Loucy (cell line): Measurements from ENCODE around the gene COL20A1.

ENCODE experiments used
- H2AFZ ChIP-seq: fragments of 200-600 bp; sonication (generic); 2 replicates; pipeline ENCODE4 v1.6.0; 2016; ENCODE audit warnings: antibody characterized with exemption, mild to moderate bottlenecking, low read length, moderate library complexity
- H3F3A ChIP-seq: fragments of 200-600 bp; 2 replicates; pipeline ENCODE4 v1.6.0; 2016; ENCODE audit warnings: antibody characterized with exemption, low read depth, mild to moderate bottlenecking
- H3K27me3 ChIP-seq: fragments of 200-600 bp; sonication (generic); 2 replicates; pipeline ENCODE4 v1.6.1; 2014; ENCODE audit warnings: low read length, mild to moderate bottlenecking; ENCODE audit not compliant: insufficient read depth, poor library complexity, severe bottlenecking
- H3K36me3 ChIP-seq: fragments of 200-600 bp; sonication (generic); 2 replicates; pipeline ENCODE4 v1.6.1; 2016; ENCODE audit warnings: low read length; ENCODE audit not compliant: insufficient read depth
- H3K4me1 ChIP-seq: fragments of 200-600 bp; sonication (generic); 2 replicates; pipeline ENCODE4 v1.5.1; 2014; ENCODE audit warnings: low read length, mild to moderate bottlenecking; ENCODE audit not compliant: insufficient read depth, poor library complexity, severe bottlenecking
- H3K4me2 ChIP-seq: fragments of 200-600 bp; sonication (generic); 2 replicates; pipeline ENCODE4 v1.6.0; 2014; ENCODE audit warnings: antibody characterized with exemption, low read length, low read depth, mild to moderate bottlenecking; ENCODE audit not compliant: poor library complexity, severe bottlenecking
- H3K4me3 ChIP-seq: fragments of 200-600 bp; sonication (generic); 2 replicates; pipeline ENCODE4 v1.5.1; 2014; ENCODE audit warnings: low read length, mild to moderate bottlenecking, mixed read lengths; ENCODE audit not compliant: poor library complexity, severe bottlenecking
- H3K79me2 ChIP-seq: fragments of 200-600 bp; sonication (generic); 2 replicates; pipeline ENCODE4 v1.6.1; 2014; ENCODE audit warnings: low read length; ENCODE audit not compliant: insufficient read depth
- H3K9ac ChIP-seq: fragments of 200-600 bp; sonication (generic); 2 replicates; pipeline ENCODE4 v1.6.0; 2014; ENCODE audit warnings: mild to moderate bottlenecking, low read depth, low read length, moderate library complexity; ENCODE audit not compliant: poor library complexity, severe bottlenecking
- H3K9me2 ChIP-seq: fragments of 200-600 bp; sonication (generic); replicated peaks from 2 replicates; pipeline ENCODE4 v1.6.1; 2016; ENCODE audit warnings: low read depth, low read length, mixed read lengths
- H3K9me3 ChIP-seq: fragments of 200-600 bp; sonication (generic); 2 replicates; pipeline ENCODE4 v1.6.1; 2014; ENCODE audit warnings: mild to moderate bottlenecking, antibody characterized with exemption, low read length, low read depth; ENCODE audit not compliant: insufficient read depth
- H4K20me1 ChIP-seq: fragments of 200-600 bp; sonication (generic); 2 replicates; pipeline ENCODE4 v1.6.0; 2014; ENCODE audit warnings: antibody characterized with exemption, low read length, mild to moderate bottlenecking; ENCODE audit not compliant: insufficient read depth, poor library complexity, severe bottlenecking
- EZH2phosphoT487 ChIP-seq: fragments of 200-600 bp; IDR thresholded peaks from 2 replicates; pipeline ENCODE4 v1.6.1; 2018; ENCODE audit warnings: antibody characterized with exemption, mild to moderate bottlenecking, moderate library complexity, borderline replicate concordance
- TF ChIP-seq, protein P1 (sequence below): fragments of 200-600 bp; sonication (generic); conservative IDR thresholded peaks from 2 replicates; pipeline ENCODE4 v1.5.1; 2014; ENCODE audit warnings: mild to moderate bottlenecking, antibody characterized with exemption, low read length

Gene COL20A1

GRCh38 chr20:63292904-63293303 is at the start of gene COL20A1:
Gene COL20A1 (plus strand): TSS chr20:63293186. CDS start chr20:63295108, 1,922 bp downstream.
- Histone ChIP-seq H3K9ac (no peak within 1 kb of the TSS), H3K4me2 (no peak within 1 kb of the TSS), H3K27me3 (no peaks in the 10 kb centered on the region), H3F3A (no peaks in the 10 kb centered on the region), H3K79me2 (no peaks in the 10 kb centered on the region), H3K4me1 (no peaks in the 10 kb centered on the region), H3K4me3 (no peak within 1 kb of the TSS), H3K9me2 (no peaks in the 10 kb centered on the region), H4K20me1 (peaks cover 7% of the 10 kb centered on the region), H2AFZ (no peak within 1 kb of the TSS), H3K9me3 (no peaks in the 10 kb centered on the region), H3K36me3 (peaks cover 13% of the 10 kb centered on the region; the same call in 1 of the 2 replicates)
- TF ChIP-seq EZH2phosphoT487: no peak
- TF ChIP-seq, protein P1, sequence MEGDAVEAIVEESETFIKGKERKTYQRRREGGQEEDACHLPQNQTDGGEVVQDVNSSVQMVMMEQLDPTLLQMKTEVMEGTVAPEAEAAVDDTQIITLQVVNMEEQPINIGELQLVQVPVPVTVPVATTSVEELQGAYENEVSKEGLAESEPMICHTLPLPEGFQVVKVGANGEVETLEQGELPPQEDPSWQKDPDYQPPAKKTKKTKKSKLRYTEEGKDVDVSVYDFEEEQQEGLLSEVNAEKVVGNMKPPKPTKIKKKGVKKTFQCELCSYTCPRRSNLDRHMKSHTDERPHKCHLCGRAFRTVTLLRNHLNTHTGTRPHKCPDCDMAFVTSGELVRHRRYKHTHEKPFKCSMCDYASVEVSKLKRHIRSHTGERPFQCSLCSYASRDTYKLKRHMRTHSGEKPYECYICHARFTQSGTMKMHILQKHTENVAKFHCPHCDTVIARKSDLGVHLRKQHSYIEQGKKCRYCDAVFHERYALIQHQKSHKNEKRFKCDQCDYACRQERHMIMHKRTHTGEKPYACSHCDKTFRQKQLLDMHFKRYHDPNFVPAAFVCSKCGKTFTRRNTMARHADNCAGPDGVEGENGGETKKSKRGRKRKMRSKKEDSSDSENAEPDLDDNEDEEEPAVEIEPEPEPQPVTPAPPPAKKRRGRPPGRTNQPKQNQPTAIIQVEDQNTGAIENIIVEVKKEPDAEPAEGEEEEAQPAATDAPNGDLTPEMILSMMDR: no peak

- H2AFZ ChIP-seq: no peak overlapping the region
- no peak overlapping the region for H3K9ac ChIP-seq
- H3K79me2 ChIP-seq: no peaks in the 10 kb centered on the region
- no peaks in the 10 kb centered on the region for H4K20me1 ChIP-seq
- no peak for TF ChIP-seq EZH2phosphoT487
- TF ChIP-seq, protein P1: no peak
- no peaks in the 10 kb centered on the region for H3K27me3 ChIP-seq
- no peak overlapping the region for H3K4me3 ChIP-seq
- no peaks in the 10 kb centered on the region for H3K9me2 ChIP-seq
- H3F3A ChIP-seq: no peaks in the 10 kb centered on the region
- no peaks in the 10 kb centered on the region for H3K9me3 ChIP-seq
- H3K36me3 ChIP-seq: no peaks in the 10 kb centered on the region
- no peak overlapping the region for H3K4me2 ChIP-seq
- no peaks in the 10 kb centered on the region for H3K4me1 ChIP-seq
Measured at GRCh38 chr20:63243604-63244247, 49.3 kb upstream of the COL20A1 start.

- H3K79me2 ChIP-seq: no peaks in the 10 kb centered on the region
- no peaks in the 10 kb centered on the region for H3K27me3 ChIP-seq
Measured at GRCh38 chr20:63244468-63244867, 48.5 kb upstream of the COL20A1 start.

More at GRCh38 chr20:63244468-63244867, 48.5 kb upstream of the COL20A1 start:
- Histone ChIP-seq H3K36me3 (no peaks in the 10 kb centered on the region), H3K4me3 (no peak overlapping the region), H4K20me1 (no peaks in the 10 kb centered on the region), H3K4me2 (no peak overlapping the region), H2AFZ (no peak overlapping the region), H3K4me1 (no peaks in the 10 kb centered on the region), H3K9me2 (no peaks in the 10 kb centered on the region), H3K9me3 (no peaks in the 10 kb centered on the region), H3K9ac (no peak overlapping the region), H3F3A (no peaks in the 10 kb centered on the region)
- no peak for TF ChIP-seq EZH2phosphoT487
- TF ChIP-seq, protein P1: no peak
